Caco-2 (cell line): Measurements from ENCODE around the gene VTI1A. TPM values are rescaled to one million over a fixed set of nuclear protein-coding genes. Genes with fewer than 3 reads are reported as not detected.

Experiments used
- BruUV-seq: library from RNA; stranded (reverse); fragments of 400-500 nt; replicated peaks from 2 replicates; lab custom pipeline; 2021; lab: Mats Ljungman, UMichigan
- CTCF ChIA-PET: fragments of 300-600 bp; sonication (Branson Sonifier 250); formaldehyde crosslinking; loops from one replicate; lab custom pipeline; 2022; ENCODE audit warnings: antibody characterized with exemption; lab: Charles Lee
- POLR2A ChIA-PET: fragments of 300-600 bp; sonication (Branson Sonifier 250); formaldehyde crosslinking; loops from one replicate; lab custom pipeline; 2022; ENCODE audit warnings: antibody characterized with exemption; lab: Charles Lee
- DNase-seq, 2 experiments: peaks; one replicate each; pipeline versions ENCODE4 v3.0.0 to v3.0.0-alpha.2; 2020 to 2022
- H3K27me3 ChIP-seq: replicated peaks from 2 replicates; pipeline ENCODE4 v1.6.0; 2011; ENCODE audit warnings: low read length; ENCODE audit not compliant: control insufficient read depth, insufficient read depth
- H3K36me3 ChIP-seq: 2 replicates; pipeline ENCODE4 v1.5.1; 2011; ENCODE audit warnings: low read length; ENCODE audit not compliant: control insufficient read depth, insufficient read depth
- H3K4me1 ChIP-seq: fragments of 250-450 bp; sonication (Bioruptor Pico); 2 replicates; pipeline ENCODE4 v1.5.1; 2020; ENCODE audit warnings: mild to moderate bottlenecking
- H3K4me3 ChIP-seq: 2 replicates; pipeline ENCODE4 v1.5.1; 2011; ENCODE audit warnings: low read depth, mild to moderate bottlenecking, control low read depth, low read length
- H3K9me3 ChIP-seq: fragments of 250-450 bp; sonication (Bioruptor Pico); 2 replicates; pipeline ENCODE4 v1.5.1; 2020; ENCODE audit warnings: mild to moderate bottlenecking, moderate library complexity
- H3K27ac Mint-ChIP-seq: one replicate; pipeline ENCODE4 v1.8.0; 2022; ENCODE audit warnings: mixed read lengths; ENCODE audit not compliant: unreplicated experiment
- H3K27me3 Mint-ChIP-seq: one replicate; pipeline ENCODE4 v1.8.0; 2022; ENCODE audit warnings: mixed read lengths; ENCODE audit not compliant: insufficient read depth, unreplicated experiment
- H3K36me3 Mint-ChIP-seq: one replicate; pipeline ENCODE4 v1.8.0; 2022; ENCODE audit warnings: mild to moderate bottlenecking, mixed read lengths; ENCODE audit not compliant: insufficient read depth, unreplicated experiment
- H3K4me1 Mint-ChIP-seq: one replicate; pipeline ENCODE4 v1.8.0; 2022; ENCODE audit warnings: low read depth, mixed read lengths; ENCODE audit not compliant: unreplicated experiment
- H3K4me3 Mint-ChIP-seq: one replicate; pipeline ENCODE4 v1.8.0; 2022; ENCODE audit warnings: mild to moderate bottlenecking, moderate library complexity, mixed read lengths; ENCODE audit not compliant: unreplicated experiment
- H3K9me3 Mint-ChIP-seq: one replicate; pipeline ENCODE4 v1.8.0; 2022; ENCODE audit warnings: mixed read lengths; ENCODE audit not compliant: unreplicated experiment
- CTCF ChIP-seq, 2 experiments: fragments of 200-600 bp in 1 of 2; IDR thresholded peaks; 1 replicate in 1 of 2; 2 replicates in 1 of 2; pipeline versions ENCODE4 v1.5.1 to v1.8.0; 2011 to 2022; ENCODE audit warnings: antibody characterized with exemption in 1 of 2, control low read depth in 1 of 2, inconsistent platforms in 1 of 2, low read depth in 1 of 2, low read length in 1 of 2, mild to moderate bottlenecking in 1 of 2, moderate library complexity in 1 of 2; ENCODE audit not compliant: insufficient read depth in 1 of 2, severe bottlenecking in 1 of 2, unreplicated experiment in 1 of 2
- intact Hi-C: fragments of 100-400 bp; cut with micrococcal nuclease; formaldehyde crosslinking; loops from one replicate; pipeline ENCODE4 v1.10.0; 2022; ENCODE audit not compliant: unreplicated experiment
- total RNA-seq: library from RNA; stranded (reverse); gene quantifications from 2 replicates; pipeline ENCODE4 v1.2.3, GENCODE V29; 2022

VTI1A gene
- total RNA-seq, 1 experiment from 2014 or later = 45.6 TPM

GRCh38 chr10:112524641-112525040, 77.6 kb downstream of the VTI1A start:
- BruUV-seq = no TSS peak
- H3K9me3 ChIP-seq = no peaks in the 10 kb centered on the region
- no peaks in the 10 kb centered on the region for H3K9me3 Mint-ChIP-seq
- no peaks in the 10 kb centered on the region for H3K27me3 ChIP-seq
- ChIA-PET POLR2A (no interaction called here), CTCF (no interaction called here)
- no peak for DNase-seq
- H3K27me3 Mint-ChIP-seq = no peaks in the 10 kb centered on the region
- H3K4me3 Mint-ChIP-seq = no peak overlapping the region
- H3K27ac Mint-ChIP-seq = no peak overlapping the region
- intact Hi-C loops = no loop called here
- peaks cover 3% of the 10 kb centered on the region; the same call in 1 of the 2 replicates for H3K4me1 ChIP-seq
- no peak overlapping the region for H3K4me3 ChIP-seq
- no peak for TF ChIP-seq CTCF (IDR thresholded peaks at IDR 0.05; ENCODE audit: insufficient read depth in 1 of 2, low read depth in 1 of 2, low read length in 1 of 2, severe bottlenecking in 1 of 2, unreplicated experiment in 1 of 2)
- no peaks in the 10 kb centered on the region for H3K36me3 Mint-ChIP-seq
- no peaks in the 10 kb centered on the region for H3K4me1 Mint-ChIP-seq
- no peaks in the 10 kb centered on the region for H3K36me3 ChIP-seq

- Mint-ChIP-seq H3K9me3 (no peaks in the 10 kb centered on the region), H3K4me3 (no peak overlapping the region), H3K4me1 (no peaks in the 10 kb centered on the region), H3K27me3 (no peaks in the 10 kb centered on the region), H3K36me3 (no peaks in the 10 kb centered on the region), H3K27ac (no peak overlapping the region)
- TF ChIP-seq CTCF (IDR thresholded peaks at IDR 0.05; ENCODE audit: insufficient read depth in 1 of 2, low read depth in 1 of 2, low read length in 1 of 2, severe bottlenecking in 1 of 2, unreplicated experiment in 1 of 2) = no peak
- Histone ChIP-seq H3K27me3 (no peaks in the 10 kb centered on the region), H3K4me3 (no peak overlapping the region), H3K4me1 (peaks cover under 1% of the 10 kb centered on the region; the same call in 1 of the 2 replicates), H3K36me3 (no peaks in the 10 kb centered on the region), H3K9me3 (no peaks in the 10 kb centered on the region)
- BruUV-seq = no TSS peak
- POLR2A ChIA-PET = no interaction called here
- intact Hi-C loops = no loop called here
- CTCF ChIA-PET = no interaction called here
- DNase-seq = no peak
These were observed 78.2 kb downstream of the VTI1A start for GRCh38 chr10:112525200-112525599.

GRCh38 chr10:112526139-112526538, 79.1 kb downstream of the VTI1A start:
- ChIA-PET POLR2A (no interaction called here), CTCF (no interaction called here)
- Mint-ChIP-seq H3K4me1 (no peaks in the 10 kb centered on the region), H3K27me3 (no peaks in the 10 kb centered on the region), H3K9me3 (no peaks in the 10 kb centered on the region), H3K36me3 (peaks cover 4% of the 10 kb centered on the region), H3K27ac (no peak overlapping the region), H3K4me3 (no peak overlapping the region)
- DNase-seq = no peak
- no TSS peak for BruUV-seq
- no peaks in the 10 kb centered on the region for H3K36me3 ChIP-seq
- H3K4me1 ChIP-seq = no peaks in the 10 kb centered on the region
- H3K9me3 ChIP-seq = no peaks in the 10 kb centered on the region
- intact Hi-C loops = no loop called here
- TF ChIP-seq CTCF (IDR thresholded peaks at IDR 0.05; ENCODE audit: insufficient read depth in 1 of 2, low read depth in 1 of 2, low read length in 1 of 2, severe bottlenecking in 1 of 2, unreplicated experiment in 1 of 2) = no peak
- no peaks in the 10 kb centered on the region for H3K27me3 ChIP-seq
- H3K4me3 ChIP-seq = no peak overlapping the region
